Left lung (tissue), 10 donors: ENCODE measurements around the gene AMBP. TPM values are rescaled to one million over a fixed set of nuclear protein-coding genes. Genes with fewer than 3 reads are reported as not detected.
A peak's percentile ranks its signal among the peaks of the same experiment; 100 is the strongest.

ENCODE experiments used
- ATAC-seq: fragments of 200-7000 bp; cut with Tn5 transposase; one replicate; pipeline ENCODE4 v1.9.1; 2020; ENCODE audit warnings: moderate library complexity
- DNase-seq, 4 donors: peaks; one replicate each; pipeline ENCODE4 v3.0.0-alpha.2; 2013 to 2020
- H3K27ac ChIP-seq, 2 donors: fragments of 200-600 bp; sonication (generic) in 1 of 2; one replicate each; pipeline versions ENCODE4 v1.5.0 to v1.8.0; 2020 to 2021
- H3K27me3 ChIP-seq, 2 donors: fragments of 200-600 bp; sonication (generic) in 1 of 2; one replicate each; pipeline versions ENCODE4 v1.5.0 to v1.8.0; 2020 to 2021
- H3K36me3 ChIP-seq, 2 donors: fragments of 200-600 bp; sonication (generic) in 1 of 2; one replicate each; pipeline versions ENCODE4 v1.5.0 to v1.8.0; 2020 to 2021
- H3K4me1 ChIP-seq, 2 donors: fragments of 200-600 bp; one replicate each; pipeline ENCODE4 v1.8.0; 2021
- H3K4me3 ChIP-seq, 2 donors: fragments of 200-600 bp; sonication (generic) in 1 of 2; one replicate each; pipeline versions ENCODE4 v1.5.0 to v1.8.0; 2020 to 2021; ENCODE audit warnings: mild to moderate bottlenecking in 1 of 2
- H3K9me3 ChIP-seq, 2 donors: fragments of 200-600 bp; sonication (generic) in 1 of 2; one replicate each; pipeline versions ENCODE4 v1.5.0 to v1.8.0; 2020 to 2021
- intact Hi-C, 2 donors: fragments of 100-400 bp; cut with DNase I; formaldehyde crosslinking; loops; one replicate each; pipeline versions ENCODE4 v1.11.2 to v1.14.2; 2022
- polyA plus RNA-seq, 6 donors: library from polyadenylated mRNA; unstranded; fragments of 120-200 nt; gene quantifications; one replicate each; pipeline ENCODE4 v1.2.1, GENCODE V29; 2013; ENCODE audit not compliant: insufficient read length in 6 of 6
- total RNA-seq, 2 donors: library from RNA; stranded (reverse); fragmentation: NEBNext Ultra II Directional; extraction: Animal tissue kit (Norgen Biotek cat#: 25700); gene quantifications; one replicate each; pipeline ENCODE4 v1.2.1, GENCODE V29; 2021
- TF ChIP-seq, protein P1 (sequence below), 2 donors: fragments of 200-600 bp; sonication (generic) in 1 of 2; IDR thresholded peaks; one replicate each; pipeline versions ENCODE4 v1.5.0 to v1.8.0; 2021; ENCODE audit warnings: antibody characterized with exemption in 2 of 2
- donor health status: DM: no; HTN: yes; CAD: no.
- donor health status: DM: no; HTN: no; CAD: no.

The AMBP gene
- total and polyA plus RNA-seq, 8 donors = 1.2 to 5.5 (median 2.5) TPM; not detected in 1

- DNase-seq (peak in 1 of 4 donors; percentile 73), ATAC-seq (no peak)
- no peak overlapping the region for H3K4me3 ChIP-seq
- no peaks in the 10 kb centered on the region for H3K36me3 ChIP-seq
- TF ChIP-seq, protein P1, sequence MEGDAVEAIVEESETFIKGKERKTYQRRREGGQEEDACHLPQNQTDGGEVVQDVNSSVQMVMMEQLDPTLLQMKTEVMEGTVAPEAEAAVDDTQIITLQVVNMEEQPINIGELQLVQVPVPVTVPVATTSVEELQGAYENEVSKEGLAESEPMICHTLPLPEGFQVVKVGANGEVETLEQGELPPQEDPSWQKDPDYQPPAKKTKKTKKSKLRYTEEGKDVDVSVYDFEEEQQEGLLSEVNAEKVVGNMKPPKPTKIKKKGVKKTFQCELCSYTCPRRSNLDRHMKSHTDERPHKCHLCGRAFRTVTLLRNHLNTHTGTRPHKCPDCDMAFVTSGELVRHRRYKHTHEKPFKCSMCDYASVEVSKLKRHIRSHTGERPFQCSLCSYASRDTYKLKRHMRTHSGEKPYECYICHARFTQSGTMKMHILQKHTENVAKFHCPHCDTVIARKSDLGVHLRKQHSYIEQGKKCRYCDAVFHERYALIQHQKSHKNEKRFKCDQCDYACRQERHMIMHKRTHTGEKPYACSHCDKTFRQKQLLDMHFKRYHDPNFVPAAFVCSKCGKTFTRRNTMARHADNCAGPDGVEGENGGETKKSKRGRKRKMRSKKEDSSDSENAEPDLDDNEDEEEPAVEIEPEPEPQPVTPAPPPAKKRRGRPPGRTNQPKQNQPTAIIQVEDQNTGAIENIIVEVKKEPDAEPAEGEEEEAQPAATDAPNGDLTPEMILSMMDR (IDR thresholded peaks at IDR 0.05) = no peak
- H3K9me3 ChIP-seq = no peaks in the 10 kb centered on the region
- peaks cover 0 to 4% of the 10 kb centered on the region in 2 donors for H3K27me3 ChIP-seq
- no peaks in the 10 kb centered on the region for H3K4me1 ChIP-seq
- no peak overlapping the region for H3K27ac ChIP-seq
- intact Hi-C loops = no loop called here
Observed at GRCh38 chr9:114070188-114071103, 7.7 kb downstream of the AMBP start.

- TF ChIP-seq, protein P1 (IDR thresholded peaks at IDR 0.05) = no peak
- H3K9me3 ChIP-seq = no peaks in the 10 kb centered on the region
- no peaks in the 10 kb centered on the region for H3K4me1 ChIP-seq
- DNase-seq (no peak), ATAC-seq (no peak)
- H3K4me3 ChIP-seq = no peak overlapping the region
- no peak overlapping the region for H3K27ac ChIP-seq
- peaks cover 0 to 4% of the 10 kb centered on the region in 2 donors for H3K27me3 ChIP-seq
- intact Hi-C loops = no loop called here
- H3K36me3 ChIP-seq = no peaks in the 10 kb centered on the region
Observed at GRCh38 chr9:114069476-114070187, 8.5 kb downstream of the AMBP start.

DNA sequence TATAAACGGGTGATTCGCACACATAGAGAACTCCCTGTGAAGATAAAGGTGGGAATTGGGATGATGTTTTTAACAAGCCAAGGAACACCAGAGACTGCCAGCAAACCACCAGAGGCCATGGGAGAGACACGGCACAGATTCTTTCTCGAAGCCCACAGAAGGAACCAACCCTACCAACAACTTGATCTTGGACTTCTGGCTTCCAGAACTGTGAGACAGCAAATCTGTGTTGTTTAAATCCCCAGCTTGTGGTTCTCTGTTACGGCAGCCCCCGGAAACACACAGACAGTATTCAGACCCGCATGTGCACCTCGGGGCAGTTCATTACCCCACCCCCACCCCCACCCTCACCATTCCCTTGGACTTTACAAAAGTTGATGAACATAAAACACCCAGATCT is 12.8 kb downstream of the AMBP start:
- H3K36me3 ChIP-seq = no peaks in the 10 kb centered on the region
- no peaks in the 10 kb centered on the region for H3K9me3 ChIP-seq
- ATAC-seq (no peak), DNase-seq (no peak)
- no peak overlapping the region for H3K4me3 ChIP-seq
- no peaks in the 10 kb centered on the region for H3K4me1 ChIP-seq
- H3K27me3 ChIP-seq = peaks cover 0 to 4% of the 10 kb centered on the region in 2 donors
- intact Hi-C loops = no loop called here
- TF ChIP-seq, protein P1 (IDR thresholded peaks at IDR 0.05) = no peak
- H3K27ac ChIP-seq = no peak overlapping the region

GRCh38 chr9:114061830-114062474 is 16.1 kb downstream of the AMBP start:
- ATAC-seq (no peak), DNase-seq (peak in 1 of 4 donors; percentile 28)
- Histone ChIP-seq H3K9me3 (no peaks in the 10 kb centered on the region), H3K4me3 (no peak overlapping the region), H3K4me1 (no peaks in the 10 kb centered on the region), H3K36me3 (no peaks in the 10 kb centered on the region), H3K27me3 (peaks cover 0 to 4% of the 10 kb centered on the region in 2 donors), H3K27ac (no peak overlapping the region)
- TF ChIP-seq, protein P1 (IDR thresholded peaks at IDR 0.05) = no peak
- intact Hi-C loops = no loop called here
